Gastroesophageal sphincter (tissue), 3 donors: Measurements from ENCODE around the gene TATDN2.

Experiments used
- POLR2A ChIP-seq, 2 donors: fragments of 450-650 bp; IDR thresholded peaks; one replicate each; pipeline ENCODE4 v1.6.1; 2017; ENCODE audit warnings: antibody characterized with exemption in 2 of 2, mild to moderate bottlenecking in 2 of 2, moderate library complexity in 1 of 2
- TF ChIP-seq, protein P1 (sequence below), 4 experiments: fragments of 200-600 bp in 2 of 4; fragments of 450-650 bp in 2 of 4; sonication (generic) in 1 of 4; IDR thresholded peaks; one replicate each; pipeline ENCODE4 v1.5.1; 2017 to 2019; ENCODE audit warnings: antibody characterized with exemption in 4 of 4, mild to moderate bottlenecking in 2 of 4, moderate library complexity in 2 of 4

DNA sequence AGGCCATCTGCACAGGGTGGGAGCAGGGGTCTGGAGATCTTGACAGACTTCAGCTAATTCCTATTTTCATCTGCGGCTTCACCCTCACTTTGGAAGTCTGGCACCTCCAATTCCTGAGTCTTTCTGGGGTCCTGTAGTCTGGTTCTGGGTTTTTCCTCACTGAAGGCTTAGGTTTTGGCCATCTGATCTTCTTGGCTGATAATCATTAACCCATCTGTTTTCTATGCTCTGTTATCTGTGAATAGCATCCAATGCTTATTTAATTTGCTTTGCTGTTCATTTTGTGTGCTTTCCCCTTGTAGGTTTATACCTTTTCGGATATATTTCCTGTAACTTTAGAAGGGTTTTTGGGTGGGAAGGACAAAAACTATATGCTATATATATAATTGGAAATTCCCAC is 17.6 kb downstream of the TATDN2 start:
- TF ChIP-seq, protein P1, sequence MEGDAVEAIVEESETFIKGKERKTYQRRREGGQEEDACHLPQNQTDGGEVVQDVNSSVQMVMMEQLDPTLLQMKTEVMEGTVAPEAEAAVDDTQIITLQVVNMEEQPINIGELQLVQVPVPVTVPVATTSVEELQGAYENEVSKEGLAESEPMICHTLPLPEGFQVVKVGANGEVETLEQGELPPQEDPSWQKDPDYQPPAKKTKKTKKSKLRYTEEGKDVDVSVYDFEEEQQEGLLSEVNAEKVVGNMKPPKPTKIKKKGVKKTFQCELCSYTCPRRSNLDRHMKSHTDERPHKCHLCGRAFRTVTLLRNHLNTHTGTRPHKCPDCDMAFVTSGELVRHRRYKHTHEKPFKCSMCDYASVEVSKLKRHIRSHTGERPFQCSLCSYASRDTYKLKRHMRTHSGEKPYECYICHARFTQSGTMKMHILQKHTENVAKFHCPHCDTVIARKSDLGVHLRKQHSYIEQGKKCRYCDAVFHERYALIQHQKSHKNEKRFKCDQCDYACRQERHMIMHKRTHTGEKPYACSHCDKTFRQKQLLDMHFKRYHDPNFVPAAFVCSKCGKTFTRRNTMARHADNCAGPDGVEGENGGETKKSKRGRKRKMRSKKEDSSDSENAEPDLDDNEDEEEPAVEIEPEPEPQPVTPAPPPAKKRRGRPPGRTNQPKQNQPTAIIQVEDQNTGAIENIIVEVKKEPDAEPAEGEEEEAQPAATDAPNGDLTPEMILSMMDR (IDR thresholded peaks at IDR 0.05): no peak
- TF ChIP-seq POLR2A (IDR thresholded peaks at IDR 0.05): no peak
